ENCODE results near the gene FARP2.

- no peak for TF ChIP-seq ZFP30 (CRISPR knock-in tag; IDR thresholded peaks at IDR 0.05)
- TF ChIP-seq ISL1 (CRISPR knock-in tag; IDR thresholded peaks at IDR 0.05) = no peak
- no peak for TF ChIP-seq ZNF565 (CRISPR knock-in tag; conservative IDR thresholded peaks at IDR 0.05; ENCODE audit: low read depth)
- TF ChIP-seq ZC3H10 (CRISPR knock-in tag; IDR thresholded peaks at IDR 0.05) = no peak
These were observed 127.2 kb downstream of the FARP2 start for GRCh38 chr2:241483305-241483704.
